K562 (cell line): ENCODE data around the gene GNS. TPM values are rescaled to one million over a fixed set of nuclear protein-coding genes. Genes with fewer than 3 reads are reported as not detected.

Experiments used
- ATAC-seq: fragments of 200-7000 bp; cut with Tn5 transposase; 3 replicates; pipeline ENCODE4 v1.9.1; 2020; ENCODE audit warnings: moderate library complexity
- BruUV-seq: library from RNA; stranded (reverse); fragments of 400-500 nt; replicated peaks from 2 replicates; lab custom pipeline; 2021; lab: Mats Ljungman, UMichigan
- CTCF ChIA-PET: fragments of 300-600 bp; formaldehyde crosslinking; extraction: SDS; loops from one replicate; lab custom pipeline; 2021; ENCODE audit warnings: low intra/inter-chr PET ratio; lab: Yijun Ruan, JAX
- POLR2A ChIA-PET: fragments of 300-600, 350-650 bp; sonication (Branson Sonifier 250); formaldehyde crosslinking; extraction: SDS; loops from one replicate; lab custom pipeline; 2021; ENCODE audit warnings: antibody characterized with exemption, inconsistent platforms; lab: Yijun Ruan, JAX
- DNase-seq, 4 experiments: peaks; one replicate each; pipeline versions ENCODE4 v3.0.0 to v3.0.0-alpha.2; 2011 to 2018; ENCODE audit warnings: low spot score in 3 of 4, mixed read lengths in 3 of 4; ENCODE audit errors: extremely low read depth in 1 of 4
- FAIRE-seq: peaks from 2 replicates; lab custom pipeline; 2011; peaks lifted over from hg19 to GRCh38; lab: Jason Lieb, UNC
- H2AFZ ChIP-seq: 2 replicates; pipeline ENCODE4 v1.6.0; 2011; ENCODE audit warnings: low read depth, low read length, control low read depth, inconsistent platforms
- H3K27ac ChIP-seq: fragments of 200-600 bp; 3 replicates; pipeline ENCODE4 v1.8.0; 2011; ENCODE audit warnings: low read depth, mild to moderate bottlenecking, control low read depth, inconsistent platforms, low read length, moderate library complexity, mixed read lengths; ENCODE audit errors: extremely low read depth
- H3K27me3 ChIP-seq, 2 experiments: fragments of 300-600 bp in 1 of 2; 2 replicates in 1 of 2; 3 replicates in 1 of 2; pipeline versions ENCODE4 v1.6.0 to v1.8.0; 2011; ENCODE audit warnings: inconsistent platforms in 2 of 2, low read length in 2 of 2, mild to moderate bottlenecking in 1 of 2, mixed read lengths in 1 of 2, moderate library complexity in 1 of 2; ENCODE audit not compliant: control insufficient read depth in 2 of 2, insufficient read depth in 2 of 2
- H3K36me3 ChIP-seq: fragments of 300-600 bp; 3 replicates; pipeline ENCODE4 v1.8.0; 2011; ENCODE audit warnings: mild to moderate bottlenecking, low read length, inconsistent platforms; ENCODE audit not compliant: control insufficient read depth, insufficient read depth
- H3K4me1 ChIP-seq, 2 experiments: fragments of 200-600 bp in 1 of 2; replicated peaks in 1 of 2; 2 replicates in 1 of 2; 3 replicates in 1 of 2; pipeline versions ENCODE4 v1.5.1 to v1.8.0; 2011; ENCODE audit warnings: inconsistent platforms in 2 of 2, low read length in 2 of 2, mild to moderate bottlenecking in 1 of 2, mixed read lengths in 1 of 2, moderate library complexity in 1 of 2; ENCODE audit not compliant: control insufficient read depth in 2 of 2, insufficient read depth in 2 of 2
- H3K4me2 ChIP-seq: 2 replicates; pipeline ENCODE4 v1.6.1; 2011; ENCODE audit warnings: low read length, control low read depth, inconsistent platforms, mixed read lengths; ENCODE audit not compliant: insufficient read depth
- H3K4me3 ChIP-seq: fragments of 200-600 bp; sonication (generic), shearing (Covaris generic); 2 replicates; pipeline ENCODE4 v1.5.1; 2016; ENCODE audit warnings: control low read depth, inconsistent platforms
- H3K79me2 ChIP-seq: fragments of 200-600 bp; 3 replicates; pipeline ENCODE4 v1.8.0; 2011; ENCODE audit warnings: low read length, inconsistent platforms; ENCODE audit not compliant: control insufficient read depth, insufficient read depth
- H3K9ac ChIP-seq, 2 experiments: 2 replicates each; pipeline versions ENCODE4 v1.6.0 to v1.6.1; 2011; ENCODE audit warnings: low read depth in 2 of 2, low read length in 2 of 2, control low read depth in 1 of 2, inconsistent platforms in 1 of 2, mild to moderate bottlenecking in 1 of 2, mixed read lengths in 1 of 2; ENCODE audit not compliant: insufficient read depth in 1 of 2
- H3K9me1 ChIP-seq: one replicate; pipeline ENCODE4 v1.6.0; 2011; ENCODE audit warnings: inconsistent platforms, mild to moderate bottlenecking, low read length, moderate library complexity; ENCODE audit not compliant: control insufficient read depth, insufficient read depth
- H3K9me3 ChIP-seq: replicated peaks from 2 replicates; pipeline ENCODE4 v1.5.1; 2011; ENCODE audit warnings: low read depth, low read length, inconsistent platforms; ENCODE audit not compliant: control insufficient read depth, insufficient read depth
- H4K20me1 ChIP-seq: replicated peaks from 2 replicates; pipeline ENCODE4 v1.6.1; 2011; ENCODE audit warnings: low read length, inconsistent platforms, mixed read lengths; ENCODE audit not compliant: control insufficient read depth, insufficient read depth
- E2F4 ChIP-seq: sonication (generic); formaldehyde crosslinking; IDR thresholded peaks from 2 replicates; pipeline ENCODE4 v1.8.0; 2022; ENCODE audit warnings: mild to moderate bottlenecking, low read depth, missing genetic modification reagents
- FOS ChIP-seq: IDR thresholded peaks from 3 replicates; pipeline ENCODE4 v1.6.1; 2011; ENCODE audit not compliant: insufficient read length; ENCODE audit errors: extremely low read depth
- JUN ChIP-seq, 2 experiments: sonication (generic) in 1 of 2; formaldehyde crosslinking in 1 of 2; IDR thresholded peaks; 2 replicates each; pipeline versions ENCODE4 v1.6.1 to v1.8.0; 2012 to 2022; ENCODE audit warnings: borderline replicate concordance in 2 of 2, mild to moderate bottlenecking in 2 of 2, improper control_type of control experiment in 1 of 2, low read depth in 1 of 2, low read length in 1 of 2, missing genetic modification reagents in 1 of 2
- SRSF9 ChIP-seq: fragments of 200-400 bp; formaldehyde crosslinking; IDR thresholded peaks from 2 replicates; pipeline ENCODE4 v1.6.1; 2017; ENCODE audit warnings: low read depth, low read length, borderline replicate concordance
- TSHZ1 ChIP-seq: fragments of 250-450 bp; sonication (Bioruptor Pico); IDR thresholded peaks from 2 replicates; pipeline ENCODE4 v1.4.0; 2020; ENCODE audit warnings: mild to moderate bottlenecking, moderate library complexity
- ZNF609 ChIP-seq: sonication (generic); formaldehyde crosslinking; IDR thresholded peaks from 2 replicates; pipeline ENCODE4 v1.8.1; 2023; ENCODE audit warnings: missing genetic modification reagents, mild to moderate bottlenecking, borderline replicate concordance
- WGBS: fragments of 100-300 bp; shearing (Covaris generic); methylation state at CpG from one replicate; pipeline ENCODE4 v1.1.6; 2016; ENCODE audit warnings: low coverage, mixed read lengths; ENCODE audit not compliant: insufficient coverage; ENCODE audit errors: missing lambda C conversion rate; 5-methylcytosine and 5-hydroxymethylcytosine counted together
- in situ Hi-C: fragments of 300-500 bp; cut with MboI; formaldehyde crosslinking; loops from 4 replicates; pipeline ENCODE4 v1.15.0; 2018; ENCODE audit warnings: inconsistent platforms, mixed read lengths
- intact Hi-C: fragments of 100-400 bp; cut with micrococcal nuclease; formaldehyde crosslinking; loops from 2 replicates; pipeline ENCODE4 v1.14.2; 2022
- polyA plus RNA-seq, 8 experiments: library from polyadenylated mRNA; depleted of rRNA in 4 of 8; stranded (reverse) in 5 of 8; unstranded in 3 of 8; fragments of >200 nt; fragmentation: Nextera tagmentation in 2 of 8; fragmentation: Illumina TruSeq in 1 of 8; extraction: Ambion mirVana in 2 of 8; extraction: Trizol in 1 of 8; gene quantifications; 2 replicates each; pipeline versions ENCODE4 v1.2.1 to v1.2.3, GENCODE V29; 2011 to 2014; ENCODE audit warnings: inconsistent platforms in 1 of 8, missing spikeins in 1 of 8
- total RNA-seq, 7 experiments: library from RNA; depleted of rRNA in 6 of 7; stranded (reverse); fragments of >200 nt in 6 of 7; fragmentation: Illumina TruSeq in 2 of 7; extraction: Trizol in 2 of 7; gene quantifications; 2 replicates each; pipeline versions ENCODE4 v1.2.1 to v1.2.3, GENCODE V29; 2011 to 2021; ENCODE audit warnings: low replicate concordance in 1 of 7
- TF ChIP-seq, protein P1 (sequence below): fragments of 250-450 bp; sonication (Bioruptor Pico); IDR thresholded peaks from 2 replicates; pipeline ENCODE4 v1.5.1; 2021; ENCODE audit warnings: mild to moderate bottlenecking

GNS gene
- total and polyA plus RNA-seq, 9 of the 15 experiments (the other 6 are each of a cell fraction or from before 2014, with no cell fraction given) = 4.6 to 30.3 (median 18.9) TPM

GRCh38 chr12:64745980-64746379 is 13.2 kb downstream of the GNS start (continued):
- TF ChIP-seq, protein P1, sequence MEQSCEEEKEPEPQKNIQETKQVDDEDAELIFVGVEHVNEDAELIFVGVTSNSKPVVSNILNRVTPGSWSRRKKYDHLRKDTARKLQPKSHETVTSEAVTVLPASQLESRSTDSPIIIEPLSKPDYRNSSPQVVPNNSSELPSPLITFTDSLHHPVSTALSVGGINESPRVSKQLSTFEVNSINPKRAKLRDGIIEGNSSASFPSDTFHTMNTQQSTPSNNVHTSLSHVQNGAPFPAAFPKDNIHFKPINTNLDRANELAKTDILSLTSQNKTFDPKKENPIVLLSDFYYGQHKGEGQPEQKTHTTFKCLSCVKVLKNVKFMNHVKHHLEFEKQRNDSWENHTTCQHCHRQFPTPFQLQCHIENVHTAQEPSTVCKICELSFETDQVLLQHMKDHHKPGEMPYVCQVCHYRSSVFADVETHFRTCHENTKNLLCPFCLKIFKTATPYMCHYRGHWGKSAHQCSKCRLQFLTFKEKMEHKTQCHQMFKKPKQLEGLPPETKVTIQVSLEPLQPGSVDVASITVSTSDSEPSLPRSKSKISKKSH (CRISPR knock-in tag) = no peak
- TF ChIP-seq, all 486 proteins: peak for 0

GRCh38 chr12:64745259-64745807 is 13.9 kb downstream of the GNS start:
- H3K9me1 ChIP-seq = no peaks in the 10 kb centered on the region
- no peaks in the 10 kb centered on the region for H3K4me1 ChIP-seq
- H3K27ac ChIP-seq = no peak overlapping the region
- FAIRE-seq = no peak
- no peak overlapping the region for H3K4me3 ChIP-seq
- H3K9ac ChIP-seq = no peak overlapping the region
- no peak overlapping the region for H3K4me2 ChIP-seq
- DNase-seq = no peak
- no peak for ATAC-seq
- H2AFZ ChIP-seq = no peak overlapping the region
- no peaks in the 10 kb centered on the region for H3K9me3 ChIP-seq
- H4K20me1 ChIP-seq = no peaks in the 10 kb centered on the region
- CTCF ChIA-PET = no interaction called here
- POLR2A ChIA-PET = interaction anchor here (1.2 kb wide), 1 partner anchor 15 kb away, joined by 3 read pairs; no protein-coding TSS in a partner anchor
- H3K27me3 ChIP-seq = no peaks in the 10 kb centered on the region
- no peaks in the 10 kb centered on the region for H3K79me2 ChIP-seq
- BruUV-seq = no TSS peak
- intact Hi-C loops = no loop called here
- H3K36me3 ChIP-seq = peaks cover 55% of the 10 kb centered on the region
- 95% methylated on average over 7 of the region's 7 CpGs for WGBS
- in situ Hi-C loops = no loop called here
- TF ChIP-seq ZNF609 (CRISPR knock-in tag) (no peak), JUN (IDR thresholded peaks at IDR 0.05; ENCODE audit: borderline replicate concordance, low read depth, low read length) (no peak), JUN (CRISPR knock-in tag; IDR thresholded peaks at IDR 0.05; ENCODE audit: borderline replicate concordance) (no peak), TSHZ1 (CRISPR knock-in tag) (no peak), E2F4 (CRISPR knock-in tag) (no peak), FOS (no peak), SRSF9 (no peak)
